ENCODE results near the gene SH2D2A. TPM values are rescaled to one million over a fixed set of nuclear protein-coding genes. Genes with fewer than 3 reads are reported as not detected.
"Not testable (repeated sequence)": the region's sequence is repeated elsewhere in the genome, so short reads cannot be mapped to it uniquely, and the experiment has no call there.

The SH2D2A gene
- total RNA-seq, 1 donor from 2014 or later, result not detected

DNA sequence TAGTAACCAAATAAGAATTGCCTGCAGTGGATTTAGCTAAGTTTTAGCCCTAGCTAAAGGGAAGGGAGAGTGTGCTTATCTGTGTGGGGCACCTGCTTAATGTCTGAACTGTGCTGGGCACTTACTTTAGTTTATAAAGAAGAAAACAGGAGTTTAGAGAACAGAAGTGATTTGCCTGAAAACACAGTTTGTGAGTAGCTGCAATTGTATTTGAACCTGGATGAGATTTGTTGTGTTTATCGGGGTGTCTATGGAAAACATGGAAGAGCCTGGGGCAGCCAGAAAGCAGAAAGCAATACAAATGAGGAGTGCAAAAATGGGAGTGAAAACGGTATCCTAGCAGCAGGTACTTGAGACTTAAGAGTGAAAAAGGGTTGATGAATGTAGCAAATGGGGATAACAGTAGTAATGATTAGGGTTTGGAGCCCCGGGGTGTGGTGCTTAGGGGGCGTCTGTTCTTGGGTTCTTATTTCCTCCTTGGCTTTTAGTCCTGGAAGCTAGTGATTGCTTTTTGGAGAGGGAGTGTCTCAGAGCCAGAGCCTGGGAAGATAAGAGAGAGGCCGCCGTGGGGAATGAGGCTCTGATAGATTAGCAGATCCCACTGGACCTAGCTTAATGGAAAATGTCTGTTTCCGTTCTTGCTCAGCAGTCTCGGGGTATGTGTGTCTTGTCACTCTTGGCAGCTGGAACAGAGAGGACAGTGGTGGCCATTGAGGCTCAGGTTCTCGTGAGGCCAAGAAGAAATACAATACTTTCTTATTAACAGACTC lies 43.7 kb downstream of the SH2D2A start:
- DNase-seq (ENCODE audit: low read depth), result no peak

DNA sequence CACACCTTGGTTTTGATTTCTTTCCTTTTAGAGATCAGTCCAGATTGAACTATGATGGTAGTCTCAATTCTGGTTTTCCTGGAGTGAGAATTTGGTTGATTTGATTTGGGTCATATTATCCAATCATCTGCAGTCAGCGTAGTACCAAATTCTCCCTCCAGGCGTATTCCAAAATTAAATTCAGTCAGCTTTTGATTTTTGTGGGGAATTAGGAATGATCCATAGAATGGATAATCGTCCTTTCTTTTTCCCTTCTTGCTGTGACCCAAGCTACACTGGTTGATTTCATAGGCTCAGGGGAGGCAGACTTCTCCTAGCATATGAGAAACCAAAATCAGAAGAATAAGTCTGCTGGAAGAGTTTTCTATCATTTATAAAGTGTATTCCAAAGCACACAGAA lies 44.4 kb downstream of the SH2D2A start:
- DNase-seq (ENCODE audit: low read depth), result no peak

DNA sequence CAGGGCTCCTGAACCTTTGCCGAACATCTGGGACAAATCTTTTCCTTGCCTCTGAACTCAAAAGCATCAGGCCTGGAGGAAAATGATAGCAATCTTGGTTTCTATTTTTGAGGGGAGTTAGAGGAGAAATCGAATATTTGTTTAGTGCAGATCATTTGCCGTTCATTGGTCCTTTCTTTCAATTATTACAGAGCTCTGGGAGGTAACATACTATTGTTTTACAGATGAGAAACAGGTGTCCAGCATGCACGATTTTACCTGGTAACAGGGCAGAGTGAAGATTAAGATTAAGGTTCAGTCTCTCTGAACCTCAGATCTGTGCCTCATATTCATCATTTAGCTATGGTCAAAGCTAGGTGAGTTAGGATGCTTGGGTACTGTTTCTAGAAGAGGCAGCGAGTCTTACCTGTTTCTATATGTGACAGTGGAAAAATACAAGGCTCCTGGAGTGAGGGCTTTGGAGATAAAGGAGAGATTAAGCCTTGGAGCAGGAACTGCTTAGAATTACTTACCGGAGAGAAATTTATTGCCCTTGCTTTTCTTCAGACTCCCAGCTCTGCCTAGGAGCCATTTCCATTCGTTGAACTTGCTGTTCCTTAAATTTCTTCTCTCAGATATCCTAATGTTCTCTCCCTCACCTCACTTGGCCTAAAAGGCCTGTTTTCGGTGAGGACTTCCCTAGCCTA lies 47.9 kb downstream of the SH2D2A start:
- no peak for DNase-seq (ENCODE audit: low read depth)

DNA sequence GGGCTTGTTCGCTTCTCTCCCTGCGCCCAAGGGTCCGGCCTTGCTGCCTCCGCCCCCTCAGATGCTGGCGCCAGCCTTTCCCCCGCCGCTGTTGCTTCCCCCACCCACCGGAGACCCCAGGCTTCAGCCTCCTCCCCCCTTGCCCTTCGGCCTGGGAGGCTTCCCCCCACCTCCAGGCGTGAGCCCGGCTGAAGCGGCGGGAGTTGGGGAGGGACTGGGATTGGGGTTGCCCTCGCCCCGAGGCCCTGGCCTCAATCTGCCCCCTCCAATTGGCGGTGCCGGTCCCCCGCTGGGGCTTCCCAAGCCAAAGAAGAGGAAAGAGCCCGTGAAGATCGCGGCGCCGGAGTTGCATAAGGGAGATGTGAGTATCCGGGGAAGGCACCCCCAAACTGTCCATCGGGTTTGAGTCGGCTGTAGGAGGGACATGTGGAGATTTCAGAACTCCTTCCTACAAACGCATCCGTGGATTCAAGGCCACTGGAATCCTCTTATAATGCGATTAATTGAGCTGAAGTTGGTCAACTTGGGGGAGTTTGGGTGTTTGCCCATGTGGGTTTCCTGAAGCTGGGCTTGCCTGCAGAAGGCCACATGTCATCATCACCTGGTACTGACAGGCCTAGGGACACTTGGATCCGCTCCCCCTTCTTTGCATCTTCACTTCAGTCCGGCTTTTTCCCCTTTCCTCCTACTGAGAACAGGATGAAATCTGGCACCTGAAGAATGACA lies 48.6 kb downstream of the SH2D2A start:
- DNase-seq (ENCODE audit: low read depth), result no peak

DNA sequence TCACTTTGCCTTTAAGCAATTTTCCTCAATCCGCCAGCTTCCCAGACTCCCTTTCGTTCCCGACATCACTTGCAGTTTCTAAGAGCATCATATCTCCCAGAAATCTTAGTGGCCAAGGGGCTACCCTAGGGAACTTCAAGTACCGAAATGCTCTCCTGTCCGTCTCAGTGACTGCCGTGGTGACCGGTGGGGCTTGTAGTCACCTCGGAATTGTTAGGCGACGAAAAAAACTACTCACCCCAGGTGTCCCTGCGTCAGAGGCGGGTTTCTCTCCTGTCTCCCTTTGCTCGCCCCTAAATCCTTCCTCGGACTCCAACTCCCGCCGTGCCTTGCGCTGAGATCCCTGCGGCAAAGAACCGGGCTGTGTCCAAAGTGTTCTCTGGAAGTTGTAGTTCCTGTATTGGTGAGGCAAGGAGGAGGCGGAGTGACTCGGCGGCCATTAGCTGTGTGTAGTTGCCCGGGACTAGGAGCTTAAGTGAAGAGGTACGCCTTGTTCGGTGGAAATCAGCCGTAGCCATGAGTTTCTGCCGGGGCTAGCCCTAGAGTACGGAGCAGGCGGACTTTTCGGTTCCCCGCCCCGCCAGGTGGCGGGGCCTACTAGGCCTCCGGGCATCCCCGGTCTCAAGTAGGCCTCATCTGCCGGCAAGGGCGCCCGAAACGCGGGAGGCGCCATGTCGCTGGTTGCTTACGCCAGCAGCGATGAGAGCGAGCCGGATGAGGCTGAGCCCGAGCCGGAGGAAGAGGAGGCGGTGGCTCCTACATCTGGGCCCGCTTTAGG lies 49.4 kb downstream of the SH2D2A start, which contains the start of gene PRCC:
Gene PRCC, plus strand, starts transcription at position 435 of the 778 bp plus-strand sequence. Its CDS starts 237 bp downstream, at position 672.
- DNase-seq (ENCODE audit: low read depth), result peak; percentile 100

DNA sequence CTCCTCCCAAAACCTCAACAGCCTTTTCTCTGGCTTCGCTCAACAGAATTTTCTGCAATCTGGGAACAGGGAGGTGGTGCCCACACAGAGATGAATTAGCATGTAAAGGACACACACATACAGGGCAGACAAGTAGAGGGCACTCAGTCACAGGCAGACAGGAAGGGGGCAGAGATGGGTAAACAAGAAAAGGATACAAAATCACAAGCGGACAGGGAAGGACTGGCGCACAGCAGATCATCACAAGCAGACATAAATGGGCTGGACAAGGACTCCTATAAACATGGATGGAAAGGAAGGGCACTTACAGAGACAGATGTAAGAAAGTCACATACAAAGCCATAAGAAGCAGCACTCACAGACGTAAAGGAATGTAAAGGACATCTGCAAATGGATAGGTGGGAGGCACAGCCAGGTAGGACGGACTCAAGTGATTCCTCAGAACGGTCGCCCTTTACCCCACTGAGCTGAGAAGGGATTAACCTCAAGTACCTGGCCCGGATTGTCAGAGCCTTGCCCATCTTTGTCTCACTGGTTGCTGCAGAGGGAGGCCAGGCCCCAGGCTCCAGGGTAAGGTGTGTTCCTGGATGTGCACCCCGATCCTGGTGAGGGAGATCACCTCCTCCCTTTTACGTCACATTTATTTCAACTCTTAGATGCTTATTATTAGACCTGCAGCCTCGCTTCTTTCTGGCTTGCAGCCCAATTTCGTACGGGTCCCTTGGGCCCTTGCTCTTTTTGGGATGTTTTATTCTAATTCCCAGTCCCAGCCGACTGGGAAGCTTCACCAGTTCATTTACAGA lies 50.1 kb downstream of the SH2D2A start:
- DNase-seq (ENCODE audit: low read depth), result peak; percentile 25

DNA sequence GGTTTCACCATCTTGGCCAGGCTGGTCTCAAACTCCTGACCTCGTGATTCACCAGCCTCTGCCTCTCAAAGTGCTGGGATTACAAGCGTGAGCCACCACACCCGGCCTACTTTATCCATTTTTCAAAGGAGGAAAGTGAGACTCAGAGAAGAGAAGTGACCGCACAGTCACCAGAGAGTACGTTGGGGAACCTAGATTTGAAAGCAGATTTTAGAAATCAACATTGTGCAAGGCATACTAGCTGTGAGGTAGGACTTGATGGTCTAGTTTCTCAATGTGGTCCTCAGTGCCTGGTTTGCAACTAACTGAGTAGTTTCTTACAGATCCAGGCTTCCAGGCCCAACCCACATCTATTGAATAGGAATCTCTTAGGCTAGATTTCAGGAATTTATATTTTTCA lies 51.0 kb downstream of the SH2D2A start:
- DNase-seq (ENCODE audit: low read depth), result no peak

DNA sequence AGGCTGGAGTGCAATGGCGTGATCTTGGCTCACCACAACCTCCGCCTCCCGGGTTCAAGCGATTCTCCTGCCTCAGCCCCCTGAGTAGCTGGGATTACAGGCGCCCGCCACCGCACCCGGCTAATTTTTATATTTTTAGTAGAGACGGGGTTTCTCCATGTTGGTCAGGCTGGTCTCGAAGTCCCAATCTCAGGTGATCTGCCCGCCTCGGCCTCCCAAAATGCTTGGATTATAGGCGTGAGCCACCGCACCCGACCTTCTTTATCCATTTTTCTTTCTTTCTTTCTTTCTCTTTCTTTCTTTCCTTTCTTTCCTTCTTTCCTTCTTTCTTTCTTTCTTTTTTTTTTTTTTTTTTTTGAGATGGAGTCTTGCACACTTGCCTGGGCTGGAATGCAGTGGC lies 51.5 kb downstream of the SH2D2A start:
- DNase-seq (ENCODE audit: low read depth), result not testable (repeated sequence)

DNA sequence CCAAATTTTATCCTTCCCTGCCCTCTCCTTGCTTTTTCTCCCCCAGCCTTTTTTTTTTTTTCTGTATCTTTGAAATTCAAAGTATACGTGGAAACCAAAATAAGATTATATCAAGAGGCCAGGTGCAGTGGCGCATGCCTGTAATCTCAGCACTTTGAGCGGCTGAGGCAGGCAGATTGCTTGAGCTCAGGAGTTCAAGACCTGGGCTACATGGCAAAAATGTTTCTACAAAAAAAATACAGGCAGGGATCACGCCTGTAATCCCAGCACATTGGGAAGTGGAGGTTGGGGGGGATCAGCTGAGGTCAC lies 55.9 kb downstream of the SH2D2A start:
- no peak for DNase-seq (ENCODE audit: low read depth)

DNA sequence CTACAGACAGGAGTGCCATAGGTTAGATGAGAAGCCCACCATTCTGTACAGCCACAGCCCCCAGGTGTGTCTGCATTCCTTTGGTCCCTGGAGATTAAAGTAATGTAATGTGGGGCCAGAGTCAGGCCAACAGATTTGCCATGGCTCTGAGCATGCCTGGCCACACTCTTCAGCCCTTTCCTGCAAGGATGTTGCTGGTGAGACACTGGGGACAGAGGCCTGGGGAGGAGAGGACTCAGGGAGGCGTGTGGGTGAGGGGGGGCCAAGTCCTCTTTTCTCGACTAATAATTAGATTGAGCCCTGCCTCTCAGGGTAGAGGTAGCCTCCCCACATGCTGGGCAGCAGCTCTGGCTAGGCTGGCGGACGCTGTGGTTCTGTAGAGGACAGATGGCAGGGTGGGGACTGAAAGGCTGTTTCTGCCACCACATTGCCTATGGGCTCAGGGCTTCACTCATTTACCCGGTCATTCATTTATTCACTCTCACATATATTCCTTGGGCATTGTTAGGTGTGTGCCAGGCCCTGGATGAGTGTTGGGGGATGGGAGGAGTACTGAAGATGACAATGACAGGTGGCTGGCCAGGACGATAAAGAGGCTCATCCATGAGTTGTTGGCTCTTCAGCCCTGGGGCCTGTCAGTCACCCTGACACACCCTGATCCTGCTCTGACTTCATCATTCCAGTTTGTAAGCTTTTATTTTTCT lies 56.4 kb downstream of the SH2D2A start:
- peak; percentile 82 for DNase-seq (ENCODE audit: low read depth)

DNA sequence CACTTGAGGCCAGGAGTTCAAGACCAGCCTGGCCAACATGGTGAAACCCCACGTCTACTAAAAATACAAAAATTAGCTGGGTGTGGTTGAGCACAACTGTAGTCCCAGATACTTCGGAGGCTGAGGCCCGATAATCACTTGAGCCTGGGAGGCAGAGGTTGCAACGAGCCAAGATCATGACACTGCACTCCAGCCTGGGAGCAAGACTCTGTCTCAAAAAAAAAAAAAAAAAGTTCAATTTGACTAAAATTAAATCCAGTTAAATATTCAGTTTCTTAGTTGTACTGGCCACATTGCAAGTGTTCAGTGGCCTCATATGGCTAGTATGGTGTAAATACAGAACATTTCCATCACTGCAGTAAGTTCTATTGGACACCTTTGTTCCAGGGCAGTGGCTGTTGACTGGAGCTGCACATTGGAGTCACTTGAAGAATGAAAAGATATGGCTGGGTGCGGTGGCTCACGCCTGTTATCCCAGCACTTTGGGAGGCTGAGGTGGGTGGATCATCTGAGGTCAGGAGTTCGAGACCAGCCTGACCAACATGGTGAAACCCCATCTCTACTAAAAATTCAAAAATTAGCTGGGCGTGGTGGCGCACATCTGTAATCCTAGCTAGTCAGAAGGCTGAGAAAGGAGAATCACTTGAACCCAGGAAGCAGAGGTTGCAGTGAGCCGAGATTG lies 58.9 kb downstream of the SH2D2A start:
- DNase-seq (ENCODE audit: low read depth), result not testable (repeated sequence)

DNA sequence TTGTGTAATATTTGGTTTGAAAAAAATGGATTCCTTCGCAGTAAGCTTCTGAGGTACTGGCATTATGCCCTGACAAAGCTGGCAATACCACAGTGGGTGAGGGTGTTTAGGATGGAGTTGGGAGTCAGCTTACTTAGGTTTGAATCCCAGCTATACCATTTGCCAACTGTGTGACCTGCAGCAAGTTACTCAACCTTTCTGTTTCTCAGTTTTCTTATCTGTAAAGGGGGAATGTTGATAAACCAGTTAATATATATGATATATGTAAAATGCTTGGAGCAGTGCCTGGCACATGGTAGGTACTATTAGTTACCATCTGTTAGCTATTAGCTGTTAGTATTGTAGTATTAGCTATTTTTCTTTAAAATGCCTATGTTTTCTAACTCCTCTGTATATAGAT lies 60.3 kb downstream of the SH2D2A start:
- no peak for DNase-seq (ENCODE audit: low read depth)

Other genes starting within 250 kb of the SH2D2A start
- 0.24 and 0.52 TPM in 2 replicates for gene IQGAP3, start 244.3 kb downstream of the SH2D2A start, total RNA-seq
- gene TTC24, start 237.1 kb downstream of the SH2D2A start, total RNA-seq, result 0.19 TPM in 1 of 2 replicates, not detected in the other
- gene NAXE, start 225.1 kb downstream of the SH2D2A start, total RNA-seq, result 51.9 and 55.3 TPM in 2 replicates
- 23.4 and 29.6 TPM in 2 replicates for gene GPATCH4, start 215.4 kb downstream of the SH2D2A start, total RNA-seq
- not detected in 2 replicates for gene HAPLN2, start 197.4 kb downstream of the SH2D2A start, total RNA-seq
- 0.11 TPM in 1 of 2 replicates, not detected in the other for gene BCAN, start 174.7 kb downstream of the SH2D2A start, total RNA-seq
- gene NES, start 139.4 kb downstream of the SH2D2A start, total RNA-seq, result 1,770 and 2,264 TPM in 2 replicates
- gene CRABP2, start 111.3 kb downstream of the SH2D2A start, total RNA-seq, result 5.3 and 6.2 TPM in 2 replicates
- 8.9 and 13.5 TPM in 2 replicates for gene METTL25B, start 88.4 kb downstream of the SH2D2A start, total RNA-seq
- gene ISG20L2, start 88.1 kb downstream of the SH2D2A start, total RNA-seq, result 12.8 and 19.7 TPM in 2 replicates
- gene MRPL24, start 75.8 kb downstream of the SH2D2A start, total RNA-seq, result 60.6 and 65.6 TPM in 2 replicates
- gene HDGF, start 65.2 kb downstream of the SH2D2A start, total RNA-seq, result 299 and 305 TPM in 2 replicates
- 50.1 and 52.6 TPM in 2 replicates for gene PRCC, start 49.3 kb downstream of the SH2D2A start, total RNA-seq
- gene INSRR, start 42.3 kb upstream of the SH2D2A start, total RNA-seq, result 0.05 TPM in 1 of 2 replicates, not detected in the other
- 0.10 and 2.5 TPM in 2 replicates for gene NTRK1, start 44.0 kb upstream of the SH2D2A start, total RNA-seq
- 0.05 TPM in 1 of 2 replicates, not detected in the other for gene PEAR1, start 76.9 kb upstream of the SH2D2A start, total RNA-seq
- not detected in 2 replicates for gene LRRC71, start 103.8 kb upstream of the SH2D2A start, total RNA-seq
- gene ARHGEF11, start 228.9 kb upstream of the SH2D2A start, total RNA-seq, result 19.3 and 22.0 TPM in 2 replicates